ENCODE measurements around the gene SOCS2. TPM values are rescaled to one million over a fixed set of nuclear protein-coding genes. Genes with fewer than 3 reads are reported as not detected.
A peak's percentile ranks its signal among the peaks of the same experiment; 100 is the strongest.

Gene SOCS2
- total RNA-seq, 1 donor from 2014 or later = 6.0 TPM

- ATAC-seq (ENCODE audit: poor library complexity) (no peak), DNase-seq (no peak)
- intact Hi-C loops (cut with DNase I) = no loop called here
Observed at GRCh38 chr12:93585247-93585646, 12.8 kb downstream of the SOCS2 start.

- DNase-seq (no peak), ATAC-seq (ENCODE audit: poor library complexity) (no peak)
- intact Hi-C loops (cut with DNase I) = no loop called here
Observed at GRCh38 chr12:93587611-93588010, 15.1 kb downstream of the SOCS2 start.

GRCh38 chr12:93589081-93589480, 16.6 kb downstream of the SOCS2 start:
- no peak for ATAC-seq (ENCODE audit: poor library complexity)
- DNase-seq = no peak
- intact Hi-C loops (cut with DNase I) = no loop called here

- peak; percentile 96 for ATAC-seq (ENCODE audit: poor library complexity)
- intact Hi-C loops (cut with DNase I) = no loop called here
- peak; percentile 88 for DNase-seq
Observed at GRCh38 chr12:93591137-93591868, 18.8 kb downstream of the SOCS2 start.

GRCh38 chr12:93592641-93593406, 20.3 kb downstream of the SOCS2 start:
- intact Hi-C loops (cut with DNase I) = no loop called here
- ATAC-seq (ENCODE audit: poor library complexity) = no peak
- no peak for DNase-seq

- DNase-seq = no peak
- no peak for ATAC-seq (ENCODE audit: poor library complexity)
- intact Hi-C loops (cut with DNase I) = no loop called here
Observed at GRCh38 chr12:93593843-93594242, 21.4 kb downstream of the SOCS2 start.

- no peak for DNase-seq
- no peak for ATAC-seq (ENCODE audit: poor library complexity)
- intact Hi-C loops (cut with DNase I) = no loop called here
Observed at GRCh38 chr12:93594766-93595311, 22.4 kb downstream of the SOCS2 start.

- ATAC-seq (ENCODE audit: poor library complexity) = no peak
- intact Hi-C loops (cut with DNase I) = no loop called here
- DNase-seq = no peak
Observed at GRCh38 chr12:93595351-93595750, 22.9 kb downstream of the SOCS2 start.

- DNase-seq (no peak), ATAC-seq (ENCODE audit: poor library complexity) (no peak)
- intact Hi-C loops (cut with DNase I) = no loop called here
Observed at GRCh38 chr12:93597608-93598007, 25.1 kb downstream of the SOCS2 start.

- DNase-seq (no peak), ATAC-seq (ENCODE audit: poor library complexity) (no peak)
- intact Hi-C loops (cut with DNase I) = no loop called here
Observed at GRCh38 chr12:93599192-93599591, 26.7 kb downstream of the SOCS2 start.

GRCh38 chr12:93601591-93601990, 29.1 kb downstream of the SOCS2 start:
- ATAC-seq (ENCODE audit: poor library complexity) (no peak), DNase-seq (no peak)
- intact Hi-C loops (cut with DNase I) = loop anchor here (10.0 kb wide), 1 partner anchor 73 kb away; the partner anchor contains the start of gene CRADD

- intact Hi-C loops (cut with DNase I) = loop anchor here (10.0 kb wide), 1 partner anchor 72 kb away; the partner anchor contains the start of gene CRADD
- DNase-seq (no peak), ATAC-seq (ENCODE audit: poor library complexity) (peak; percentile 68)
Observed at GRCh38 chr12:93602897-93603668, 30.6 kb downstream of the SOCS2 start.

- DNase-seq (no peak), ATAC-seq (ENCODE audit: poor library complexity) (peak; percentile 60)
- intact Hi-C loops (cut with DNase I) = loop anchor here (10.0 kb wide), 1 partner anchor 71 kb away; the partner anchor contains the start of gene CRADD
Observed at GRCh38 chr12:93603762-93604161, 31.3 kb downstream of the SOCS2 start.

- ATAC-seq (ENCODE audit: poor library complexity) (no peak), DNase-seq (no peak)
- intact Hi-C loops (cut with DNase I) = loop anchor here (10.0 kb wide), 1 partner anchor 66 kb away; the partner anchor contains the start of gene CRADD
Observed at GRCh38 chr12:93608313-93608712, 35.8 kb downstream of the SOCS2 start.

GRCh38 chr12:93609281-93610192, 37.1 kb downstream of the SOCS2 start:
- no peak for DNase-seq
- no peak for ATAC-seq (ENCODE audit: poor library complexity)
- intact Hi-C loops (cut with DNase I) = loop anchor here (10.0 kb wide), 1 partner anchor 65 kb away; the partner anchor contains the start of gene CRADD

GRCh38 chr12:93612776-93613175, 40.3 kb downstream of the SOCS2 start:
- peak; percentile 18 for ATAC-seq (ENCODE audit: poor library complexity)
- DNase-seq = no peak
- intact Hi-C loops (cut with DNase I) = no loop called here

GRCh38 chr12:93614917-93615596, 42.6 kb downstream of the SOCS2 start:
- intact Hi-C loops (cut with DNase I) = no loop called here
- ATAC-seq (ENCODE audit: poor library complexity) (peak; percentile 80), DNase-seq (no peak)
